Upper lobe of left lung (tissue), 6 donors: ENCODE data around the gene TLR3. TPM values are rescaled to one million over a fixed set of nuclear protein-coding genes. Genes with fewer than 3 reads are reported as not detected.
A peak's percentile ranks its signal among the peaks of the same experiment; 100 is the strongest.
"Not testable (repeated sequence)": the region's sequence is repeated elsewhere in the genome, so short reads cannot be mapped to it uniquely, and the experiment has no call there.

ENCODE experiments used
- ATAC-seq, 2 donors: fragments of 200-7000 bp; cut with Tn5 transposase; one replicate each; pipeline ENCODE4 v1.9.1; 2022; ENCODE audit warnings: mild to moderate bottlenecking in 2 of 2, moderate library complexity in 2 of 2; ENCODE audit not compliant: low FRiP score in 2 of 2
- DNase-seq, 2 donors: peaks; one replicate each; pipeline ENCODE4 v3.0.0-alpha.2; 2019 to 2020
- H3K27ac ChIP-seq, 4 donors: fragments of 200-600 bp; sonication (generic); one replicate each; pipeline ENCODE4 v1.5.1; 2016 to 2019
- H3K27me3 ChIP-seq, 4 donors: fragments of 200-600 bp; sonication (generic); one replicate each; pipeline ENCODE4 v1.5.1; 2017 to 2019
- H3K36me3 ChIP-seq, 4 donors: fragments of 200-600 bp; sonication (generic); one replicate each; pipeline ENCODE4 v1.5.1; 2016 to 2019
- H3K4me1 ChIP-seq, 4 donors: fragments of 200-600 bp; sonication (generic); one replicate each; pipeline ENCODE4 v1.5.1; 2018 to 2019
- H3K4me3 ChIP-seq, 4 donors: fragments of 200-600 bp; sonication (generic); one replicate each; pipeline ENCODE4 v1.5.1; 2017 to 2019; ENCODE audit warnings: mild to moderate bottlenecking in 2 of 4, moderate library complexity in 1 of 4
- H3K9me3 ChIP-seq, 4 donors: fragments of 200-600 bp; sonication (generic); one replicate each; pipeline ENCODE4 v1.5.1; 2018 to 2019
- EP300 ChIP-seq, 4 donors: sonication (generic); formaldehyde crosslinking; IDR thresholded peaks; one replicate each; pipeline ENCODE4 v1.5.1; 2017; ENCODE audit warnings: antibody characterized with exemption in 4 of 4, control low read depth in 2 of 4
- POLR2A ChIP-seq, 4 donors: fragments of 450-650 bp; IDR thresholded peaks; one replicate each; pipeline ENCODE4 v1.5.1; 2016 to 2017; ENCODE audit warnings: antibody characterized with exemption in 4 of 4, mild to moderate bottlenecking in 2 of 4
- POLR2AphosphoS5 ChIP-seq, 2 donors: sonication (generic); formaldehyde crosslinking; IDR thresholded peaks; one replicate each; pipeline ENCODE4 v1.5.1; 2017; ENCODE audit warnings: antibody characterized with exemption in 2 of 2
- WGBS, 2 donors: methylation state at CpG; one replicate each; pipeline ENCODE4 v1.1.5; 2017 to 2018; 5-methylcytosine and 5-hydroxymethylcytosine counted together
- total RNA-seq, 6 donors: library from RNA; depleted of rRNA in 4 of 6; stranded (reverse); fragments of >200 nt in 4 of 6; gene quantifications; one replicate each; pipeline versions ENCODE4 v1.1.0 to v1.2.1, GENCODE V29; 2016 to 2021
- TF ChIP-seq, protein P1 (sequence below), 6 experiments: fragments of 450-650 bp in 4 of 6; fragments of 200-600 bp in 2 of 6; sonication (generic) in 2 of 6; IDR thresholded peaks; one replicate each; pipeline ENCODE4 v1.5.1; 2016 to 2019; ENCODE audit warnings: antibody characterized with exemption in 6 of 6
- donor health status: DM: no; HTN: no; CAD: no; lungs with moderate emphysema.
- donor health status: DM: no; HTN: yes; CAD: no; lungs with severe emphysema.

The TLR3 gene
- total RNA-seq, 6 donors from 2014 or later: 1.9 to 20.0 (median 14.4) TPM

DNA sequence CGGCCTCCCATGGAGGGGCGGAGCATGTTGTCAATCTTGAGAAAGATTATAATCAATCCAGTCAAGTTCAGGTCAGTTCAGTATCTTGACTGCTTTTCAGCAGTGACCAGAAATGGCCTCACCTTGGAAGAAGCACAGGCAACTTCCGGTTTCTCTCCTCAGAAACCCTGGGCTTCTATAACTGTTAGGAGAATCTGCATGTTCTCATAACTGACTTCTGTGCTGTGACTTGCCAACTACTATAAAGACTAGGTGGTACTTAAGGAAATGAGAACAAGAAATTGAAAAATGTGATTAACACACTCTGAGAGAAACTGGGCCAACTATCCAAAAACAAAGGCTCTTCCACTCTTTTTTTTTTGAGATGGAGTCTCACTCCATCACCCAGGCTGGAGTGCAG lies 35.9 kb upstream of the TLR3 start:
- DNase-seq (no peak), ATAC-seq (no peak)
- Histone ChIP-seq H3K27me3 (no peaks in the 10 kb centered on the region), H3K4me3 (no peak overlapping the region), H3K27ac (no peak overlapping the region), H3K9me3 (no peaks in the 10 kb centered on the region), H3K36me3 (no peaks in the 10 kb centered on the region), H3K4me1 (peaks cover 21 to 31% (median 25%) of the 10 kb centered on the region in 4 donors)
- 75 to 84% methylated on average over 3 of the region's 3 CpGs for WGBS, 2 donors
- no peak for TF ChIP-seq POLR2A (IDR thresholded peaks at IDR 0.05)

DNA sequence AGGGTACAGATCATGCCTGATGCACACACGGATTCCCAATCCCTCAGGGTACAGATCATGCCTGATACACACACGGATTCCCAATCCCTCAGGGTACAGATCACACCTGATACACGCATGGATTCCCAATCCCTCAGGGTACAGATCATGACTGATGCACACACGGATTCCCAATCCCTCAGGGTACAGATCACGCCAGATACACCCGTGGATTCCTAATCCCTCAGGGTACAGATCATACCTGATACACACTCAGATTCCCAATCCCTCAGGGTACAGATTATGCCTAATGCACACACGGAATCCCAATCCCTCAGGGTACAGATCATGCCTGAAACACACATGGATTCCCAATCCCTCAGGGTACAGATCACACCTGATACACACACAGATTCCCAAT lies 34.3 kb upstream of the TLR3 start:
- H3K36me3 ChIP-seq, DNase-seq, H3K27me3 ChIP-seq, H3K4me3 ChIP-seq, H3K27ac ChIP-seq, H3K9me3 ChIP-seq, ATAC-seq: not testable (repeated sequence)
- peaks cover 20 to 28% (median 25%) of the 10 kb centered on the region in 4 donors for H3K4me1 ChIP-seq
- 88 to 90% methylated on average over 7 of the region's 7 CpGs for WGBS, 2 donors

DNA sequence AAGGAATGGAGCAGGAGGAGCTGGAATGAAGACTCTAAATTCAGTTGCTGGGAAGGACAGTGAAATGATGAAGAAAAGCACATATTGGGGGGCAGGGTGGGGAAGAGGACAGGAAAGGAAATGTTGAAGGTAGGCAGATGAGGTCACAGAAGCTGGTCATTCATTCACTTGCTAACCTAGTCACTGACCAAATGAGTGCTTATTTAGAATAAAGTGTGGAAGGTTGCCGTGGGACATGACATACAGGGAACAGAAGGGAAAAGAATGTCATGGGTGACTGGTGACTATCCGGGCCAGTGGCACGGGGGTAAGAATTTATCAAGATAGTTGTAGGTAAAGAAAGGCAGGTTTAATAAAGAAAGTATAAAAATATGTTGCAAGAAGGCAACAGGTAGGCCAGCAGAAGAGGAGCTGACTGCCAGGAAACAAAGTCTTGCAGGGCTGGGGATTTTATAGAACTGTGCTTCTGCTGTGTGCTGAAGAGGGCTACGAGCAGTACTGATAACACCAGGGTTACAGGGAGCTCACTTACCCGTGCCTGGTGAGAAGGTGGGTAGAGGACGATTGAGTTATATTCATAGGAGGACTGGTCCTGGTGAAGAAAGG lies 31.9 kb upstream of the TLR3 start:
- ATAC-seq: peak in 1 of 2 donors; percentile 7
- TF ChIP-seq EP300 (IDR thresholded peaks at IDR 0.05): no peak
- TF ChIP-seq, protein P1, sequence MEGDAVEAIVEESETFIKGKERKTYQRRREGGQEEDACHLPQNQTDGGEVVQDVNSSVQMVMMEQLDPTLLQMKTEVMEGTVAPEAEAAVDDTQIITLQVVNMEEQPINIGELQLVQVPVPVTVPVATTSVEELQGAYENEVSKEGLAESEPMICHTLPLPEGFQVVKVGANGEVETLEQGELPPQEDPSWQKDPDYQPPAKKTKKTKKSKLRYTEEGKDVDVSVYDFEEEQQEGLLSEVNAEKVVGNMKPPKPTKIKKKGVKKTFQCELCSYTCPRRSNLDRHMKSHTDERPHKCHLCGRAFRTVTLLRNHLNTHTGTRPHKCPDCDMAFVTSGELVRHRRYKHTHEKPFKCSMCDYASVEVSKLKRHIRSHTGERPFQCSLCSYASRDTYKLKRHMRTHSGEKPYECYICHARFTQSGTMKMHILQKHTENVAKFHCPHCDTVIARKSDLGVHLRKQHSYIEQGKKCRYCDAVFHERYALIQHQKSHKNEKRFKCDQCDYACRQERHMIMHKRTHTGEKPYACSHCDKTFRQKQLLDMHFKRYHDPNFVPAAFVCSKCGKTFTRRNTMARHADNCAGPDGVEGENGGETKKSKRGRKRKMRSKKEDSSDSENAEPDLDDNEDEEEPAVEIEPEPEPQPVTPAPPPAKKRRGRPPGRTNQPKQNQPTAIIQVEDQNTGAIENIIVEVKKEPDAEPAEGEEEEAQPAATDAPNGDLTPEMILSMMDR (IDR thresholded peaks at IDR 0.05): no peak
- no peak for TF ChIP-seq POLR2A (IDR thresholded peaks at IDR 0.05)
- no peak for TF ChIP-seq POLR2AphosphoS5 (IDR thresholded peaks at IDR 0.05)

DNA sequence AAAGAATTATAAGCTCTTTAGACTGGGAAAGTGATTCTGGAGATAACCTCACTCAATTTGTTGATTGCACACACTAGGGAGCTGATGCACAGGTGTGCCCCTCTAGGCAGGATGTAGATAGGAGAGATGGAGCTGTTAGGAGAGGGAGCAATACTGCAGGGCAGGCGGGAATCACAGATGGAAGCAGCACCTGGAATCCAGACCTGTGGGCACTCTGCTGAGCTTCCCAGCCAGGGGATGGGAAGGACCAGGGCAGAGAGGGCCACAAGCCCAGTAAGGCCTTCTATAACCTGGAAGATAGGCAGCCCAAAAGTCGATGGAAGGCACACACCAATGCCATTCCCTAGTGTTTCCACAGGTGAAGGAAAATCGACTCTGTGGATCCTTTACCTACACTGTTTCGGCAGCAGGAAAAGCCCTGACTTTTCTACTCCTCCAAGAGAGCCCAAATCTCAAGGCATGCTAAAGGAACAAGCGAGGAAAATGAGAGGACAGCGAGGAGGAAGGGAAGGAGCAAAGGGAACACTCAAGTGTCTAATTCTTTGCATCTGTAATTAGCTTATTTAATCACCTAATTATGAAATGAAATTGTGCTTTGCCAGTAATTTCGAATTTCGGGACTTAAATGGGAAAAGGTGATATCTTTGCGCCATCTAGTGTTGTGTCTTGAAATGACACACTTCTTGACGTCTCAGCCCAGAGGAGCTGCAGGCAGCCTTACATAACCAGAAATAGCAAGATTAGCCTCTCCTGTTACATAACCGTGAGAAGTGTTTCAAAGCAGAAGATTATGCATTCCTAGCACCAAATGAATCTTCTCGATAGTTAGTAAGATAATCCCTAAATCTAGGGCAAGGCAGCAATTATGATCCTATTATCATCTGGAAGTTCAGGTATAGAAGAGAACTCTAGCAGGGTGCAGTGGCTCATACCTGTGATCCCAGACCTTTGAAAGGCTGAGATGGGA lies 31.0 kb upstream of the TLR3 start:
- H3K27ac ChIP-seq: no peak overlapping the region
- no peaks in the 10 kb centered on the region for H3K27me3 ChIP-seq
- TF ChIP-seq POLR2A (IDR thresholded peaks at IDR 0.05) (no peak), EP300 (IDR thresholded peaks at IDR 0.05) (no peak), POLR2AphosphoS5 (IDR thresholded peaks at IDR 0.05) (no peak)
- TF ChIP-seq, protein P1 (IDR thresholded peaks at IDR 0.05): peak; percentile 74 to 92 (median 84)
- ATAC-seq (peak; percentile 90 to 93), DNase-seq (no peak)
- no peaks in the 10 kb centered on the region for H3K36me3 ChIP-seq
- no peaks in the 10 kb centered on the region for H3K9me3 ChIP-seq
- H3K4me3 ChIP-seq: no peak overlapping the region
- 28 to 29% methylated on average over 12 of the region's 12 CpGs for WGBS, 2 donors
- peaks cover 0 to 13% (median 9%) of the 10 kb centered on the region in 4 donors for H3K4me1 ChIP-seq

More for the DNA sequence above, 31.9 kb upstream of the TLR3 start:
- no peak overlapping the region for H3K27ac ChIP-seq
- H3K27me3 ChIP-seq: no peaks in the 10 kb centered on the region
- no peak for DNase-seq
- no peaks in the 10 kb centered on the region for H3K36me3 ChIP-seq
- H3K4me3 ChIP-seq: no peak overlapping the region
- no peaks in the 10 kb centered on the region for H3K9me3 ChIP-seq
- peaks cover 0 to 13% (median 9%) of the 10 kb centered on the region in 4 donors for H3K4me1 ChIP-seq
- 78 to 88% methylated on average over 6 of the region's 6 CpGs for WGBS, 2 donors

DNA sequence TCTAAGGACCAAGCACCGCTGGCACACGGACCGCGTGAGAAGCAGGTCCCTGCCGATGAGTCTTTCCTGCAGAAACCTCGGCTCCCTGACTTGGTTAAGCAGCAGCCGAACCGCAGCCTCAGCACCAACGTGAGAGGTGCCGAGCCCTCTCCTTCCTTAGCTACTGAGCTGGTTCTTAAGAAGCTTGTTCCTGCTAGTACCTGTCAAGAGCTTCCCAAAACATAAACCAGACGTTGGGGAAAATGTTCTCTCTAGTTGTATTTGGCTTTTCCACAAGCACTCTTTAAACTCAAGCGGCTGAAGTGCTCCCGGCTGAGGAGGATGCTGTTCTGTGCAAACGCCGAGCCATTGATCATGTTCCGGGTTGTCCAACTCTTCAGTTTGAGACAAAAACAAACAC lies 29.3 kb upstream of the TLR3 start:
- TF ChIP-seq EP300 (IDR thresholded peaks at IDR 0.05) (no peak), POLR2A (IDR thresholded peaks at IDR 0.05) (peak in 1 of 4 donors; percentile 15), POLR2AphosphoS5 (IDR thresholded peaks at IDR 0.05) (no peak)
- Histone ChIP-seq H3K27ac (no peak overlapping the region), H3K9me3 (no peaks in the 10 kb centered on the region), H3K4me3 (no peak overlapping the region), H3K36me3 (no peaks in the 10 kb centered on the region), H3K27me3 (no peaks in the 10 kb centered on the region), H3K4me1 (peaks cover 0 to 13% (median 9%) of the 10 kb centered on the region in 4 donors)
- DNase-seq (peak; percentile 21 to 57), ATAC-seq (peak; percentile 40 to 78)
- 53 to 55% methylated on average over 16 of the region's 16 CpGs for WGBS, 2 donors

DNA sequence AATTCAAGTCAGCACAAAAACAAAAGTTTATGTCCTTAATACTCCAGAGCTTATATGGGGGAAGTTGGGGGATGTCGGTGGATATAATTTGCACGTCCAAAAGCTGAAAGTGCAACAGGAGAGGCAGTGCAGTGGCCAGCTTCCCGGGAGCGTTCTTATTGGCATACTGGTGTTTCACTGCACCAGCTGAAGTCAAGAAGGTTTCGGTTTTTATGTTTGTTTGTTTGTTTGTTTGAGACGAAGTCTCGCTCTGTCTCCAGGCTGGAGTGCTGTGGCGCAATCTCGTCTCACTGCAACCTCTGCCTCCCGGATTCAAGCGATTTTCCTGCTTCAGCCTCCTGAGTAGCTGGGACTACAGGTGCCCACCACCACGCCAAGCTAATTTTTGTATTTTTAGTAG lies 28.6 kb upstream of the TLR3 start:
- Histone ChIP-seq H3K27ac (no peak overlapping the region), H3K36me3 (no peaks in the 10 kb centered on the region), H3K27me3 (no peaks in the 10 kb centered on the region), H3K4me3 (no peak overlapping the region), H3K4me1 (peaks cover 0 to 13% (median 9%) of the 10 kb centered on the region in 4 donors), H3K9me3 (no peaks in the 10 kb centered on the region)
- TF ChIP-seq, protein P1 (IDR thresholded peaks at IDR 0.05): no peak
- TF ChIP-seq POLR2A (IDR thresholded peaks at IDR 0.05): no peak
- TF ChIP-seq EP300 (IDR thresholded peaks at IDR 0.05): no peak
- TF ChIP-seq POLR2AphosphoS5 (IDR thresholded peaks at IDR 0.05): no peak
- no peak for ATAC-seq
- no peak for DNase-seq
- WGBS, 2 donors: 80 to 82% methylated on average over 12 of the region's 12 CpGs

DNA sequence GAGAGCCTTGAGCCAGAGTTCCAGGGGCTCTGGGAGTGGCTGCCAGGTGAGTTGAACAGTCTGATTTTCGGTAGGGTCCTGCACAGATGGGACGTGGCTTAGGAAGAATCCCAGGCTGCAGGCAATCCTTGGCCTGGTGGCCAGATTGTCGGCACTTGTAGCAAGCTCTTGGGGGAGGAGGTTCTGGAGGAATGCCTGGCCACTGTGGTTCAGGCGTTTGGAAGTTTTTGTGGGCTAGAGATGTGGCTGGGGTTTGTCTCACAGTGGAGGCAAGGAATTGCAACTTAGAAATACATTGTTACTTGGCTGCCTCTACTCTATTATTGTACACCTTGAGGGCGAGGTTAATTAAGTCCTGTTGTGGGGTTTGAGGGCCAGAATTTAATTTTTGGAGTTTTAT lies 21.5 kb upstream of the TLR3 start:
- H3K4me3 ChIP-seq, H3K36me3 ChIP-seq, H3K4me1 ChIP-seq, H3K27ac ChIP-seq, DNase-seq, ATAC-seq, H3K27me3 ChIP-seq, H3K9me3 ChIP-seq: not testable (repeated sequence)
- WGBS, 2 donors: 74 to 89% methylated on average over 5 of the region's 5 CpGs

DNA sequence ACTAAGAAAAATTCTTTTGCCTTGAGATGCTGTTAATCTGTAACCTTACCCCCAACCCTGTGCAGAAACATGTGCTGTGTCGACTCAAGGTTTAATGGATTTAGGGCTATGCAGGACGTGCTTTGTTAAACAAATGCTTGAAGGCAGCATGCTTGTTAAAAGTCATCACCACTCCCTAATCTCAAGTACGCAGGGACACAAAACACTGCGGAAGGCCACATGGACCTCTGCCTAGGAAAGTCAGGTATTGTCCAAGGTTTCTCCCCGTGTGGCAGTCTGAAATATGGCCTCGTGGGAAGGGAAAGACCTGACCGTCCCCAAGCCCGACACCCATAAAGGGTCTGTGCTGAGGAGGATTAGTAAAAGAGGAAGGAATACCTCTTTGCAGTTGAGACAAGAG lies 18.8 kb upstream of the TLR3 start:
- H3K4me3 ChIP-seq, DNase-seq, H3K9me3 ChIP-seq, H3K4me1 ChIP-seq, H3K36me3 ChIP-seq, H3K27ac ChIP-seq, H3K27me3 ChIP-seq, ATAC-seq: not testable (repeated sequence)
- WGBS, 2 donors: 32 to 46% methylated on average over 8 of the region's 8 CpGs
